Stimulated activated CD4-positive, alpha-beta T cell treated with anti-CD3 and anti-CD28 coated beads, Interleukin-1b, Interleukin-23, amount 100 ng/mL, for 24 hours (primary cell): Measurements from ENCODE around the gene AGAP4.
"Not testable (repeated sequence)": the region's sequence is repeated elsewhere in the genome, so short reads cannot be mapped to it uniquely, and the experiment has no call there.

Source experiments
- DNase-seq, 4 experiments: peaks; one replicate each; pipeline ENCODE4 v3.0.0-alpha.2; 2020; ENCODE audit warnings: low read depth in 4 of 4, low spot score in 1 of 4

Gene AGAP4

DNA sequence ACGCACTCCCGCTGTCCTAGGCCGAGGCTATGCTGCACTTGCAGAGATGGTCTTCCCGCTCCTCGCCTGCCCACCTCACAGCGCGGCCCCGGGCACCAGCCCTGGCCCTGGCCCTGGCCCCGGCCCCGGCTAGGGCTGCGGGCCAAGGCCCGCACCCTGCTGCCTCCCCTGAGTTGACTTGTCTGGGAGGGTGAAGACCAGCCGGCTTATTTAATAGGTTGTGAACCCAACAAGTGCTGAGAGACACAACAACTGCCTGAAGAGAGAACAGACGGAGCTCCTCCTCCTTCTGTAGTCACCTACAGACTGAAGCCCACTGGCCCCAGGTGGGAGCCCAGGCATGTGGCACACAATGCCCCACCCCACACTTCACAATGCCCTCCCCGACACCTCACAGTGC lies at the start of gene AGAP4:
TSS of gene AGAP4 (minus strand) at position 101 of the 400 bp plus-strand sequence. CDS start 153 bp downstream, outside the sequence.
- DNase-seq, result not testable (repeated sequence)

- DNase-seq, result not testable (repeated sequence)
Observed at GRCh38 chr10:45890721-45891120, 43.4 kb upstream of the AGAP4 start.

GRCh38 chr10:45889539-45890230 lies 42.4 kb upstream of the AGAP4 start:
- not testable (repeated sequence) for DNase-seq

- not testable (repeated sequence) for DNase-seq
Observed at GRCh38 chr10:45882880-45883279, 35.6 kb upstream of the AGAP4 start.

- not testable (repeated sequence) for DNase-seq
Observed at GRCh38 chr10:45865404-45865803, 18.1 kb upstream of the AGAP4 start.

- DNase-seq, result not testable (repeated sequence)
Observed at GRCh38 chr10:45864264-45864663, 17.0 kb upstream of the AGAP4 start.

GRCh38 chr10:45863632-45864031 lies 16.3 kb upstream of the AGAP4 start:
- not testable (repeated sequence) for DNase-seq

DNA sequence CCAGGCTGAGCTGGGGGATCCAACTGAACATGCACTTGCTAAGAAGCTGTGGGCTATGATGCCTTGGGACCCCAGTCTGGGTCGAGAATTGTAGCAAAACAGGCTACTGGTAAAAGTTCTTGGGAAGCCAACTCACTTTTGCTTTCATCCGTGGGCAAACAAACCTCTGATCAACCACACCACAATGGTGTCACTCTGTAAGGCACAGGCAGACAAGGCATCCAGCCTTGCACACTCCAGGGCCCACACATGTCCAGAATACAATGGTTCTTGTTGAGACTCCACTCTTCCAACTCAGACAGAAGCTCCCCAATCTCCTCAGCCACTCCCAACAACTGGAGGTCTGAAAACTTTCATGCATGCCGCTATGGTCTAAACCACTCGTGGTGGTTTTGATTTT lies 10.6 kb upstream of the AGAP4 start:
- DNase-seq, result not testable (repeated sequence)

DNA sequence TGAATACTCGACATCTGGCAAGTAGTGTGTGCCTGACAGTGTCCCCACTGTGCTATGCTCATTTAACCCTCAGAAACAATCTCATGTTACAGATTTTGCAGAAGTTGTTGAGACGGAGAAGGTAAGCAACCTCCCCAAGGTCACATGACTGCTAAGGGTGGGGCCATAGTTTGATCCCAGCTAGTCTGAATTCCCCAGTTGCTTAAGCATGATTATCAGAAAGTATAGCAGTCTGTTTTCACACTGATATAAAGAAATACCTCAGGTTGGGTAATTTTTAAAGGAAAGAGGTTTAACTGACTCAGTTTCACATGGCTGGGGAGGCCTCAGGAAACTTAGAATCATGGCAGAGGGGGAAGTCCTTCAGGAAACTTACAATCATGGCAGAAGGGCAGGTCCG lies 1.2 kb upstream of the AGAP4 start:
- not testable (repeated sequence) for DNase-seq

DNA sequence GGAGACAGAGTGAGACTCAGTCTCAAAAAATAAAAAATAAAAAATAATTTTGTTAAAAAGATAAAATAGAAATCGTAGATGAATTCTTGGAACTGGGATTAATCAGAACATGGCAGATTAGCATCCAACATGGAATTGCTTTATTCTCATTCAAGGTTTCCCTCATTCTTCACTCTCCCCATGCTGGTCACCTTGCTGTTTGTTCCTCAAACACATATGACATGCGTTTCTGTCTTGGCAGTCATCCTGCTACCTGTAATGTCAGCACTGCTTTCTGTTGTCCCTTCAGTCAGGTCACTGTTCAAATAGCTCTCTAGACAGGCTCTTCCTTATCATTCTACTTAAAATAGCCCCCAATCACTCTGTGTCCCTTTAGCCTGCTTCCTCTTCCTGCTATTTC lies 24.4 kb downstream of the AGAP4 start:
- DNase-seq, result not testable (repeated sequence)

- DNase-seq, result not testable (repeated sequence)
Observed at GRCh38 chr10:45820107-45820830, 27.0 kb downstream of the AGAP4 start.

GRCh38 chr10:45819552-45819951 lies 27.7 kb downstream of the AGAP4 start:
- no peak for DNase-seq

DNA sequence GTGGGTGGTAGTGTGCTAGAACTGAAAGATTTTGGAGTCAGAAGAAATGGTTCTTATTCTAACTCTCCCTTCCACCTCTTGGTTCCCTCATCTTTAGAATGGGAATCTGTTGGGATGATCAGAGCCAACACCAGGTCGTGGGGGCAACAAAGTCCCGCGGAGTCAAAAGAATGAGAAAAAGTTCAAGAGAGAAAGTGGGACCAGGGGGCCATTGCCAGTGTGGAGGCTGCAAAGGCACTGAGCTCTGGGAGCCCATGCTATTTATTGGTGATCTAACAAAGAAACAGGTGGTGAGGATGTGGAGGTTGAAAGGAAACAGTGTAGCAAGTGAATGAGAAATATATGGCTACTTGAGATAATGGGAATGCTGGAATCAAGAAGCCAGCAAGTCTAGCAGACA lies 29.4 kb downstream of the AGAP4 start:
- no peak for DNase-seq

DNA sequence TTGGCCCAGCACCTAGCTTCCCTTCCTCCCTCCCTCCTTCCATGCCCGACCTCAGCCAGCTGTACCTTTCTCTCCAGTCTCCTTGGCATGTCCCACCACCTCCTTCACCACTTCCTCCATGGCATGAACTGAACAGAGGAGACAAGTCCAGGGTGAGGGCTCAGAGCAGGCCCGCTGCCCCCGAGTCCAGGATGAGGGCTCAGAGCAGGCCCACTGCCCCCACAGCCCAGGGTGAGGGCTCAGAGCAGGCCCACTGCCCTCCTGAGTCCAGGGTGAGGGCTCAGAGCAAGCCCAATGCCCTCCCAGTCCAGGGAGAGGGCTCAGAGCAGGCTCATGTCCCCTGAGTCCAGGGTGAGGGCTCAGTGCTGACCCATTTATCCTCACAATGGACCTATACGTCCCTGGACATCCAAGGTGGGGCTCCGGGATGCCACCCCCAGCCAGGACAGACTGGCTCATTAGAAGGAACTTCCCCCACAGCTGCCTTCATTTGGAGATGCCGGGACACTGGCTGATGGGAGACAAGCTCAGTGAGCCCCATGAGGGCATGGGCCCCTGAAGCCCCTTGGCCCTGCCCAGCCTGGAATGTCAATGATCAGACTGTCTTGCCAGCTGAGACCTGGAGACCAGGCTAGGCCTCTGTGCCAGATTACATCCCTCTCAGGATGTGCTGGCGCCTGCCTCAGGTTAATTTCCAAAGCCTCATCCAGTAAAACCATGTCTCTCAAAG lies 30.0 kb downstream of the AGAP4 start:
- no peak for DNase-seq

GRCh38 chr10:45814146-45814545 lies 33.2 kb downstream of the AGAP4 start:
- DNase-seq, result not testable (repeated sequence)

DNA sequence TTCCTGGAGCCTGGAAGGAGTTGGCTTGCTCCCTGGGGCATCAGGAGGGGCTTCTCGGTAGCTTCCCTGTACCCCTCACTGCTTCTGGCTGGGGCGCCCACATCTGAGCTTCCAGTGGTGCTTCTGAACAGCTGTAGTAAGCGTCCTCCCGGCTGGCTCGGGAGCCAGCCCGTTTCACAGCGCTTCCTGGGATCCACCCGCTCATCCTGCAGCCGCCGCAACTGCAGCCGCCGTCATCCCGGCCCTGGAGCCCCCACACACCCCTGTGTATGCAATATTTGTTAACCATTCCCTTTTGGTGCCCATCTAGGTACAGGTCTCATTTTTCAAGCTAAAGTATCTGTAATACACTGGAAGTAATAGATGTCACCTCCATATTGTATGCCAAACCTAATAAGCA lies 34.3 kb downstream of the AGAP4 start:
- not testable (repeated sequence) for DNase-seq

DNA sequence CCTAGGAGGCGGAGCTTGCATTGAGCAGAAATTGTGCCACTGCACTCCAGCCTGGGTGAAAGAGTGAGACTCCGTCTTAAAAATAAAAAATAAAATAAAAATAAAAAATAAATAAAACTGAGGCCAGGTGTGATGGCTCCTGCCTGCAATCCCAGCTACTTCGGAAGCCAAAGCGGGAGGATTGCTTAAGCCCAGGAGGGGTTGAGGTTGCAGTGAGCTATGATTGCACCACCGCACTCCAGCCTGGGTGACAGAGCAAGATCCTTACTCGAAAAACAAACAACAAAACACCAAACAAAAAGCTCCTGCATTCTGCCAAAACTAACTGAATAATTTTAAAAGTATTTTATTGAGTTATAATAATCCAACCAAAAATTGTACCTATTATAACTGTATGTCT lies 36.2 kb downstream of the AGAP4 start:
- no peak for DNase-seq

GRCh38 chr10:45809837-45810236 lies 37.5 kb downstream of the AGAP4 start:
- DNase-seq, result no peak

DNA sequence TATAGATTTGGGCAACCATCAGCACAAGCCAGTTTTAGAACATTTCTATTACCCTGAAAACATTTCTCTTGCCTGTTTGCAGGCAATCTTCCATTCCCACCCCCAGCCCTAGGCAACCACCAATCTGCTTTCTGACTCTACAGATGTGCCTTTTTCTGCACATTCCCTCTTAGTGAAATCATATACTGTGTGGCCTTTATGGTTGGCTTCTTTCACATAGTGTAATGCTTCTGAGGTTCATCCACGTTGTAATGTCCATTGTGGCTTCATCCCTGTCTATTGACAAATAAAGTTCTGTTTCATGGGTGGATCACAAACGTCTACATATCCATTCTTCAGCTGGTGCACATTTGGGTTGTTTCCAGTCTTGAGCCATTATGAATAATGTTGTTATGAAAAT lies 42.3 kb downstream of the AGAP4 start:
- DNase-seq, result not testable (repeated sequence)

DNA sequence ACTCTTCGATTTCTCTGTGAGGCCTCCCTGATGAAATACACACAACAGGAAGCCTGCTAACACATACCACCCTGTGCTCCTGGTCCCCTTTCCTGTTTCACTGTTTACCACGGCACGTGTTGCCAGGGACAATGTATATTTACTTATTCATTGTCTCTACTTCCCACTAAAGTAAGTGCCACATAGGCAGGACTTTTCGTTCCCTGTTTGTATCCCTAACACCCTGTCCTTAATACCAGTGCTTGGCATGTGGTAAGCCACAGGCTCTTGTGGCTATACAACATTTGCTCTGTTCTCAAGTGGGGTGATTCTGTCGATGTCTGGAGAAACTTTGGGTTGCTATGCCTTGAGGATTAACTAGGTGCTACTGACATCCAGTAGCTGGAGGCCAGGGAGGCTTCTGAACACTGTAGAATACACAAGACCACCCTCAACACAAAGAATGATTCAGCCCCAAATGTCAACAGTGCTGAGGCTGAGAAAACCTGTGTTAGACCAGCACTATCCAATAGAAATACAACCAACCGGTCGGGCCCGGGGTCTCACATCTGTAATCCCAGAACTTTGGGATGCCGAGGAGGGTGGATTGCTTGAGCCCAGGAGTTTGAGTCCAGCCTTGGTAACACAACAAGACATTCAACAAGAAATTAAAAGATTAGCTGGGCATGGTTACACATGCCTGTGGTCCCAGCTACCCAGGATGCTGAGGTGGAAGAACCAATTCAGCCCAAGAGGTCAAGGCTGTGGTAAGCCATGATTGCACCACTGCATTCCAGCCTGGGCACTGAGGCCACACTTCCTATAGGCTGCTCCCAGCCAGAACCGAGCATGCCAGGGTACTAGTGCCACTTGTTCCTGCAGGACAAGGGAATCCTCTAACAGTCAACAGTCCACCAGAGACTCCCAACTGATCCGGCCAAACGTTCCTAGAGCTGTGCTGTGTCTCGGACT lies 44.0 kb downstream of the AGAP4 start:
- not testable (repeated sequence) for DNase-seq

- DNase-seq, result not testable (repeated sequence)
Observed at GRCh38 chr10:45794761-45795160, 52.5 kb downstream of the AGAP4 start.
